Activated CD4-positive, alpha-beta memory T cell treated with anti-CD3 and anti-CD28 coated beads, Interleukin-2, amount 10 ng/mL, durations not matched to agents 7 days and 5 days (primary cell): ENCODE measurements around the gene SLC35F3. TPM values are rescaled to one million over a fixed set of nuclear protein-coding genes. Genes with fewer than 3 reads are reported as not detected.

Experiments
- CTCF ChIA-PET: fragments of 350-600 bp; sonication (Branson Sonifier 250); formaldehyde crosslinking; loops from one replicate; lab custom pipeline; 2021; ENCODE audit warnings: antibody characterized with exemption, inconsistent platforms; lab: Charles Lee
- POLR2A ChIA-PET: fragments of 350-600 bp; sonication (Branson Sonifier 250); formaldehyde crosslinking; loops from one replicate; lab custom pipeline; 2021; ENCODE audit warnings: antibody characterized with exemption; lab: Charles Lee
- DNase-seq: peaks from one replicate; pipeline ENCODE4 v3.0.0-alpha.2; 2020
- H3K27ac Mint-ChIP-seq: one replicate; pipeline ENCODE4 v1.8.0; 2021; ENCODE audit warnings: mild to moderate bottlenecking, mixed read lengths
- H3K27me3 Mint-ChIP-seq: one replicate; pipeline ENCODE4 v1.8.0; 2021; ENCODE audit warnings: mixed read lengths
- H3K36me3 Mint-ChIP-seq: one replicate; pipeline ENCODE4 v1.8.0; 2021; ENCODE audit warnings: low read depth, mixed read lengths
- H3K4me1 Mint-ChIP-seq: one replicate; pipeline ENCODE4 v1.8.0; 2021; ENCODE audit warnings: mixed read lengths
- H3K4me3 Mint-ChIP-seq: one replicate; pipeline ENCODE4 v1.8.0; 2021; ENCODE audit warnings: mild to moderate bottlenecking, mixed read lengths
- H3K9me3 Mint-ChIP-seq: one replicate; pipeline ENCODE4 v1.8.0; 2021; ENCODE audit warnings: mixed read lengths
- total RNA-seq, 2 experiments: library from RNA; stranded (reverse); gene quantifications; one replicate each; pipeline ENCODE4 v1.2.3, GENCODE V29; 2021

SLC35F3 gene
- total RNA-seq, 2 experiments from 2014 or later: 10.7 to 11.3 TPM

- Mint-ChIP-seq H3K27me3 (peaks cover 18% of the 10 kb centered on the region), H3K36me3 (no peaks in the 10 kb centered on the region), H3K9me3 (no peaks in the 10 kb centered on the region), H3K27ac (no peak overlapping the region), H3K4me3 (no peak overlapping the region), H3K4me1 (peaks cover 4% of the 10 kb centered on the region)
- POLR2A ChIA-PET: no interaction called here
- no peak for DNase-seq
- CTCF ChIA-PET: interaction anchor here (0.6 kb wide), 1 partner anchor 41 kb away, joined by 3 read pairs; no protein-coding TSS in a partner anchor
These were observed 89.2 kb downstream of the SLC35F3 start for GRCh38 chr1:233993651-233994050.

- Mint-ChIP-seq H3K9me3 (no peaks in the 10 kb centered on the region), H3K27ac (no peak overlapping the region), H3K27me3 (peaks cover 17% of the 10 kb centered on the region), H3K4me1 (peaks cover 4% of the 10 kb centered on the region), H3K36me3 (no peaks in the 10 kb centered on the region), H3K4me3 (no peak overlapping the region)
- CTCF ChIA-PET: no interaction called here
- POLR2A ChIA-PET: no interaction called here
- DNase-seq: no peak
These were observed 89.6 kb downstream of the SLC35F3 start for GRCh38 chr1:233994112-233994511.

- no peak for DNase-seq
- Mint-ChIP-seq H3K27ac (no peak overlapping the region), H3K4me3 (no peak overlapping the region), H3K9me3 (no peaks in the 10 kb centered on the region), H3K36me3 (no peaks in the 10 kb centered on the region), H3K27me3 (peaks cover 12% of the 10 kb centered on the region), H3K4me1 (peaks cover 4% of the 10 kb centered on the region)
- ChIA-PET CTCF (no interaction called here), POLR2A (no interaction called here)
These were observed 94.0 kb downstream of the SLC35F3 start for GRCh38 chr1:233998456-233998855.

- H3K27me3 Mint-ChIP-seq: peaks cover 11% of the 10 kb centered on the region
- CTCF ChIA-PET: no interaction called here
- peaks cover under 1% of the 10 kb centered on the region for H3K4me1 Mint-ChIP-seq
- POLR2A ChIA-PET: no interaction called here
- H3K27ac Mint-ChIP-seq: no peak overlapping the region
- DNase-seq: no peak
- H3K9me3 Mint-ChIP-seq: no peaks in the 10 kb centered on the region
- no peak overlapping the region for H3K4me3 Mint-ChIP-seq
- H3K36me3 Mint-ChIP-seq: no peaks in the 10 kb centered on the region
These were observed 94.4 kb downstream of the SLC35F3 start for GRCh38 chr1:233998891-233999290.

- ChIA-PET POLR2A (no interaction called here), CTCF (no interaction called here)
- no peak for DNase-seq
These were observed 96.1 kb downstream of the SLC35F3 start for GRCh38 chr1:234000557-234001041.

GRCh38 chr1:234001817-234002216 lies 97.3 kb downstream of the SLC35F3 start:
- CTCF ChIA-PET: no interaction called here
- Mint-ChIP-seq H3K9me3 (no peaks in the 10 kb centered on the region), H3K4me3 (no peak overlapping the region), H3K27me3 (peaks cover 9% of the 10 kb centered on the region), H3K36me3 (no peaks in the 10 kb centered on the region), H3K4me1 (no peaks in the 10 kb centered on the region), H3K27ac (no peak overlapping the region)
- no peak for DNase-seq
- POLR2A ChIA-PET: no interaction called here

More at GRCh38 chr1:234000557-234001041, 96.1 kb downstream of the SLC35F3 start:
- peaks cover 9% of the 10 kb centered on the region for H3K27me3 Mint-ChIP-seq
- no peaks in the 10 kb centered on the region for H3K9me3 Mint-ChIP-seq
- no peak overlapping the region for H3K4me3 Mint-ChIP-seq
- H3K36me3 Mint-ChIP-seq: no peaks in the 10 kb centered on the region
- H3K27ac Mint-ChIP-seq: no peak overlapping the region
- no peaks in the 10 kb centered on the region for H3K4me1 Mint-ChIP-seq

GRCh38 chr1:234004591-234004990 lies 100.1 kb downstream of the SLC35F3 start:
- Mint-ChIP-seq H3K36me3 (no peaks in the 10 kb centered on the region), H3K4me3 (no peak overlapping the region), H3K9me3 (no peaks in the 10 kb centered on the region), H3K27ac (no peak overlapping the region), H3K4me1 (no peaks in the 10 kb centered on the region), H3K27me3 (peaks cover 10% of the 10 kb centered on the region)
- no peak for DNase-seq
- ChIA-PET CTCF (no interaction called here), POLR2A (no interaction called here)

- no peak overlapping the region for H3K4me3 Mint-ChIP-seq
- peaks cover 13% of the 10 kb centered on the region for H3K27me3 Mint-ChIP-seq
- POLR2A ChIA-PET: no interaction called here
- CTCF ChIA-PET: no interaction called here
- no peaks in the 10 kb centered on the region for H3K9me3 Mint-ChIP-seq
- no peak overlapping the region for H3K27ac Mint-ChIP-seq
- H3K36me3 Mint-ChIP-seq: no peaks in the 10 kb centered on the region
- no peaks in the 10 kb centered on the region for H3K4me1 Mint-ChIP-seq
- no peak for DNase-seq
These were observed 103.2 kb downstream of the SLC35F3 start for GRCh38 chr1:234007684-234008083.

GRCh38 chr1:234008591-234008990 lies 104.1 kb downstream of the SLC35F3 start:
- DNase-seq: no peak
- H3K4me3 Mint-ChIP-seq: no peak overlapping the region
- H3K27ac Mint-ChIP-seq: no peak overlapping the region
- H3K4me1 Mint-ChIP-seq: no peaks in the 10 kb centered on the region
- POLR2A ChIA-PET: no interaction called here
- peaks cover 21% of the 10 kb centered on the region for H3K27me3 Mint-ChIP-seq
- no peaks in the 10 kb centered on the region for H3K9me3 Mint-ChIP-seq
- CTCF ChIA-PET: no interaction called here
- H3K36me3 Mint-ChIP-seq: no peaks in the 10 kb centered on the region

- POLR2A ChIA-PET: no interaction called here
- CTCF ChIA-PET: no interaction called here
- no peak overlapping the region for H3K27ac Mint-ChIP-seq
These were observed 105.2 kb downstream of the SLC35F3 start for GRCh38 chr1:234009668-234010067.

GRCh38 chr1:234014208-234014607 lies 109.7 kb downstream of the SLC35F3 start:
- H3K4me1 Mint-ChIP-seq: no peaks in the 10 kb centered on the region
- no peaks in the 10 kb centered on the region for H3K9me3 Mint-ChIP-seq
- no peak for DNase-seq
- H3K27me3 Mint-ChIP-seq: peaks cover 23% of the 10 kb centered on the region
- POLR2A ChIA-PET: no interaction called here
- no peak overlapping the region for H3K4me3 Mint-ChIP-seq
- H3K27ac Mint-ChIP-seq: no peak overlapping the region
- CTCF ChIA-PET: no interaction called here
- no peaks in the 10 kb centered on the region for H3K36me3 Mint-ChIP-seq

More at GRCh38 chr1:234009668-234010067, 105.2 kb downstream of the SLC35F3 start:
- no peaks in the 10 kb centered on the region for H3K4me1 Mint-ChIP-seq
- H3K4me3 Mint-ChIP-seq: no peak overlapping the region
- no peaks in the 10 kb centered on the region for H3K9me3 Mint-ChIP-seq
- no peaks in the 10 kb centered on the region for H3K36me3 Mint-ChIP-seq
- DNase-seq: no peak
- H3K27me3 Mint-ChIP-seq: peaks cover 26% of the 10 kb centered on the region

- no peak overlapping the region for H3K27ac Mint-ChIP-seq
- DNase-seq: no peak
- POLR2A ChIA-PET: no interaction called here
- H3K4me1 Mint-ChIP-seq: no peaks in the 10 kb centered on the region
- no peak overlapping the region for H3K4me3 Mint-ChIP-seq
- no peaks in the 10 kb centered on the region for H3K9me3 Mint-ChIP-seq
- CTCF ChIA-PET: no interaction called here
- no peaks in the 10 kb centered on the region for H3K36me3 Mint-ChIP-seq
- H3K27me3 Mint-ChIP-seq: peaks cover 12% of the 10 kb centered on the region
These were observed 114.3 kb downstream of the SLC35F3 start for GRCh38 chr1:234018816-234019215.

GRCh38 chr1:234019387-234019786 lies 114.9 kb downstream of the SLC35F3 start:
- Mint-ChIP-seq H3K4me3 (no peak overlapping the region), H3K9me3 (no peaks in the 10 kb centered on the region), H3K27ac (no peak overlapping the region), H3K4me1 (no peaks in the 10 kb centered on the region), H3K36me3 (no peaks in the 10 kb centered on the region), H3K27me3 (peaks cover 10% of the 10 kb centered on the region)
- ChIA-PET CTCF (no interaction called here), POLR2A (no interaction called here)
- no peak for DNase-seq

- Mint-ChIP-seq H3K27ac (no peak overlapping the region), H3K27me3 (peaks cover 7% of the 10 kb centered on the region), H3K4me1 (no peaks in the 10 kb centered on the region), H3K9me3 (no peaks in the 10 kb centered on the region), H3K4me3 (no peak overlapping the region), H3K36me3 (no peaks in the 10 kb centered on the region)
- POLR2A ChIA-PET: no interaction called here
- CTCF ChIA-PET: no interaction called here
- DNase-seq: no peak
These were observed 117.8 kb downstream of the SLC35F3 start for GRCh38 chr1:234022302-234022701.
